WTC11 (cell line): ENCODE data around the gene WSCD2. TPM values are rescaled to one million over a fixed set of nuclear protein-coding genes. Genes with fewer than 3 reads are reported as not detected.

Source experiments
- ATAC-seq: fragments of 200-7000 bp; cut with Tn5 transposase; 2 replicates; pipeline ENCODE4 v1.10.0; 2021; ENCODE audit warnings: mild to moderate bottlenecking, moderate library complexity
- CTCF ChIA-PET: fragments of 300-600 bp; sonication (Branson Sonifier 250); formaldehyde crosslinking; loops from one replicate; lab custom pipeline; 2021; ENCODE audit warnings: antibody characterized with exemption; lab: Charles Lee
- POLR2A ChIA-PET: fragments of 350-600 bp; sonication (Branson Sonifier 250); formaldehyde crosslinking; loops from one replicate; lab custom pipeline; 2021; ENCODE audit warnings: antibody characterized with exemption; lab: Charles Lee
- DNase-seq: peaks from one replicate; pipeline ENCODE4 v3.0.0; 2021; ENCODE audit warnings: low spot score
- H3K27ac Mint-ChIP-seq: 2 replicates; pipeline ENCODE4 v1.8.0; 2021; ENCODE audit warnings: mixed read lengths
- H3K27me3 Mint-ChIP-seq: 2 replicates; pipeline ENCODE4 v1.8.0; 2021; ENCODE audit warnings: low read depth, mild to moderate bottlenecking, moderate library complexity, mixed read lengths
- H3K36me3 Mint-ChIP-seq: 2 replicates; pipeline ENCODE4 v1.8.0; 2021; ENCODE audit warnings: mixed read lengths
- H3K4me1 Mint-ChIP-seq: 2 replicates; pipeline ENCODE4 v1.8.0; 2022; ENCODE audit warnings: mixed read lengths
- H3K4me3 Mint-ChIP-seq: 2 replicates; pipeline ENCODE4 v1.8.0; 2021; ENCODE audit warnings: mild to moderate bottlenecking, moderate library complexity, mixed read lengths
- H3K9me3 Mint-ChIP-seq: 2 replicates; pipeline ENCODE4 v1.8.0; 2021; ENCODE audit warnings: mixed read lengths
- GRHL2 ChIP-seq: fragments of 250-450 bp; sonication (Bioruptor Pico); IDR thresholded peaks from 2 replicates; pipeline ENCODE4 v1.8.0; 2022; ENCODE audit warnings: mild to moderate bottlenecking, moderate library complexity; ENCODE audit not compliant: insufficient replicate concordance, severe bottlenecking
- JUN ChIP-seq: sonication (generic); formaldehyde crosslinking; IDR thresholded peaks from 2 replicates; pipeline ENCODE4 v1.8.0; 2023; ENCODE audit warnings: mild to moderate bottlenecking, missing genetic modification reagents
- NFATC4 ChIP-seq: fragments of 250-450 bp; sonication (Bioruptor Pico); IDR thresholded peaks from 2 replicates; pipeline ENCODE4 v1.9.0; 2021; ENCODE audit warnings: mild to moderate bottlenecking
- RORB ChIP-seq: fragments of 250-450 bp; sonication (Bioruptor Pico); IDR thresholded peaks from 2 replicates; pipeline ENCODE4 v1.9.0; 2021; ENCODE audit warnings: mild to moderate bottlenecking
- total RNA-seq: library from RNA; stranded (reverse); gene quantifications from 3 replicates; pipeline ENCODE4 v1.2.3, GENCODE V29; 2021
- TF ChIP-seq, protein P1 (sequence below): sonication (generic); formaldehyde crosslinking; IDR thresholded peaks from 2 replicates; pipeline ENCODE4 v1.8.1; 2022; ENCODE audit warnings: low read depth, missing genetic modification reagents, borderline replicate concordance
- TF ChIP-seq, protein P2 (sequence below): sonication (generic); formaldehyde crosslinking; IDR thresholded peaks from 2 replicates; pipeline ENCODE4 v1.8.0; 2023; ENCODE audit warnings: missing genetic modification reagents
- TF ChIP-seq, protein P3 (sequence below): sonication (generic); formaldehyde crosslinking; IDR thresholded peaks from 2 replicates; pipeline ENCODE4 v1.8.1; 2022; ENCODE audit warnings: low read depth, mild to moderate bottlenecking, moderate library complexity, missing genetic modification reagents, borderline replicate concordance
- TF ChIP-seq, protein P4 (sequence below): sonication (generic); formaldehyde crosslinking; IDR thresholded peaks from 2 replicates; pipeline ENCODE4 v1.8.1; 2023; ENCODE audit warnings: mild to moderate bottlenecking, missing genetic modification reagents
- TF ChIP-seq, protein P5 (sequence below): fragments of 250-450 bp; sonication (Bioruptor Pico); IDR thresholded peaks from 2 replicates; pipeline ENCODE4 v1.9.0; 2021; ENCODE audit warnings: mild to moderate bottlenecking
- TF ChIP-seq, protein P6 (sequence below): sonication (generic); formaldehyde crosslinking; IDR thresholded peaks from 2 replicates; pipeline ENCODE4 v1.8.1; 2023; ENCODE audit warnings: mild to moderate bottlenecking, moderate library complexity, missing genetic modification reagents
- TF ChIP-seq, protein P7 (sequence below): sonication (generic); formaldehyde crosslinking; IDR thresholded peaks from 2 replicates; pipeline ENCODE4 v1.8.0; 2022; ENCODE audit warnings: mild to moderate bottlenecking, missing genetic modification reagents
- TF ChIP-seq, protein P8 (sequence below): fragments of 250-450 bp; sonication (Bioruptor Pico); IDR thresholded peaks from 2 replicates; pipeline ENCODE4 v1.9.0; 2021; ENCODE audit warnings: mild to moderate bottlenecking

The WSCD2 gene
- total RNA-seq, 1 experiment from 2014 or later: 1.1 TPM

DNA sequence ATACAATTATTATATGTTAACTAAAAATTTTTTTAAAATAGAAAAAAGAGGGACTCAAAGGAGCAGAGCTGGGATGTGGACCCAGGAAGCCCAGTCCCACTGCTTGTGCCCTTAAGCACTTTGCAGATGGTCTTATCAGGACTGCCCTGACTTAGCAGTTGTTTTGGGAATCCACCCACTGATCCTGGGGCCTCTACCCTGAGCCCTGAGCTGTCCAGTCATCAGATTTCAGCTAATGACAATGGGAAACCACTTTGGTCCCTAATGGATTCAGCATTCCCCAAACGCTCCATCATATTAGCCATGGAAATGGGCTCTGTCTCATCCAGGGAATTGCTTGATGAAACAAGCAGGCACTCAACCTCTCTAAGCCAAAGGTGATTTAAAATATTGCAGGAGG lies 22.5 kb upstream of the WSCD2 start:
- no peaks in the 10 kb centered on the region for H3K27me3 Mint-ChIP-seq
- TF ChIP-seq, protein P1, sequence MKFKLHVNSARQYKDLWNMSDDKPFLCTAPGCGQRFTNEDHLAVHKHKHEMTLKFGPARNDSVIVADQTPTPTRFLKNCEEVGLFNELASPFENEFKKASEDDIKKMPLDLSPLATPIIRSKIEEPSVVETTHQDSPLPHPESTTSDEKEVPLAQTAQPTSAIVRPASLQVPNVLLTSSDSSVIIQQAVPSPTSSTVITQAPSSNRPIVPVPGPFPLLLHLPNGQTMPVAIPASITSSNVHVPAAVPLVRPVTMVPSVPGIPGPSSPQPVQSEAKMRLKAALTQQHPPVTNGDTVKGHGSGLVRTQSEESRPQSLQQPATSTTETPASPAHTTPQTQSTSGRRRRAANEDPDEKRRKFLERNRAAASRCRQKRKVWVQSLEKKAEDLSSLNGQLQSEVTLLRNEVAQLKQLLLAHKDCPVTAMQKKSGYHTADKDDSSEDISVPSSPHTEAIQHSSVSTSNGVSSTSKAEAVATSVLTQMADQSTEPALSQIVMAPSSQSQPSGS (CRISPR knock-in tag): no peak
- TF ChIP-seq GRHL2 (CRISPR knock-in tag) (no peak), NFATC4 (CRISPR knock-in tag) (no peak), RORB (CRISPR knock-in tag) (no peak), JUN (CRISPR knock-in tag) (no peak)
- TF ChIP-seq, protein P2, sequence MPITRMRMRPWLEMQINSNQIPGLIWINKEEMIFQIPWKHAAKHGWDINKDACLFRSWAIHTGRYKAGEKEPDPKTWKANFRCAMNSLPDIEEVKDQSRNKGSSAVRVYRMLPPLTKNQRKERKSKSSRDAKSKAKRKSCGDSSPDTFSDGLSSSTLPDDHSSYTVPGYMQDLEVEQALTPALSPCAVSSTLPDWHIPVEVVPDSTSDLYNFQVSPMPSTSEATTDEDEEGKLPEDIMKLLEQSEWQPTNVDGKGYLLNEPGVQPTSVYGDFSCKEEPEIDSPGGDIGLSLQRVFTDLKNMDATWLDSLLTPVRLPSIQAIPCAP (CRISPR knock-in tag): no peak
- TF ChIP-seq, protein P3, sequence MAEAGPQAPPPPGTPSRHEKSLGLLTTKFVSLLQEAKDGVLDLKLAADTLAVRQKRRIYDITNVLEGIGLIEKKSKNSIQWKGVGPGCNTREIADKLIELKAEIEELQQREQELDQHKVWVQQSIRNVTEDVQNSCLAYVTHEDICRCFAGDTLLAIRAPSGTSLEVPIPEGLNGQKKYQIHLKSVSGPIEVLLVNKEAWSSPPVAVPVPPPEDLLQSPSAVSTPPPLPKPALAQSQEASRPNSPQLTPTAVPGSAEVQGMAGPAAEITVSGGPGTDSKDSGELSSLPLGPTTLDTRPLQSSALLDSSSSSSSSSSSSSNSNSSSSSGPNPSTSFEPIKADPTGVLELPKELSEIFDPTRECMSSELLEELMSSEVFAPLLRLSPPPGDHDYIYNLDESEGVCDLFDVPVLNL (CRISPR knock-in tag): no peak
- TF ChIP-seq, protein P4, sequence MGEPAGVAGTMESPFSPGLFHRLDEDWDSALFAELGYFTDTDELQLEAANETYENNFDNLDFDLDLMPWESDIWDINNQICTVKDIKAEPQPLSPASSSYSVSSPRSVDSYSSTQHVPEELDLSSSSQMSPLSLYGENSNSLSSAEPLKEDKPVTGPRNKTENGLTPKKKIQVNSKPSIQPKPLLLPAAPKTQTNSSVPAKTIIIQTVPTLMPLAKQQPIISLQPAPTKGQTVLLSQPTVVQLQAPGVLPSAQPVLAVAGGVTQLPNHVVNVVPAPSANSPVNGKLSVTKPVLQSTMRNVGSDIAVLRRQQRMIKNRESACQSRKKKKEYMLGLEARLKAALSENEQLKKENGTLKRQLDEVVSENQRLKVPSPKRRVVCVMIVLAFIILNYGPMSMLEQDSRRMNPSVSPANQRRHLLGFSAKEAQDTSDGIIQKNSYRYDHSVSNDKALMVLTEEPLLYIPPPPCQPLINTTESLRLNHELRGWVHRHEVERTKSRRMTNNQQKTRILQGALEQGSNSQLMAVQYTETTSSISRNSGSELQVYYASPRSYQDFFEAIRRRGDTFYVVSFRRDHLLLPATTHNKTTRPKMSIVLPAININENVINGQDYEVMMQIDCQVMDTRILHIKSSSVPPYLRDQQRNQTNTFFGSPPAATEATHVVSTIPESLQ (CRISPR knock-in tag): no peak
- TF ChIP-seq, protein P5, sequence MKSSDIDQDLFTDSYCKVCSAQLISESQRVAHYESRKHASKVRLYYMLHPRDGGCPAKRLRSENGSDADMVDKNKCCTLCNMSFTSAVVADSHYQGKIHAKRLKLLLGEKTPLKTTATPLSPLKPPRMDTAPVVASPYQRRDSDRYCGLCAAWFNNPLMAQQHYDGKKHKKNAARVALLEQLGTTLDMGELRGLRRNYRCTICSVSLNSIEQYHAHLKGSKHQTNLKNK (CRISPR knock-in tag): no peak
- TF ChIP-seq, protein P6, sequence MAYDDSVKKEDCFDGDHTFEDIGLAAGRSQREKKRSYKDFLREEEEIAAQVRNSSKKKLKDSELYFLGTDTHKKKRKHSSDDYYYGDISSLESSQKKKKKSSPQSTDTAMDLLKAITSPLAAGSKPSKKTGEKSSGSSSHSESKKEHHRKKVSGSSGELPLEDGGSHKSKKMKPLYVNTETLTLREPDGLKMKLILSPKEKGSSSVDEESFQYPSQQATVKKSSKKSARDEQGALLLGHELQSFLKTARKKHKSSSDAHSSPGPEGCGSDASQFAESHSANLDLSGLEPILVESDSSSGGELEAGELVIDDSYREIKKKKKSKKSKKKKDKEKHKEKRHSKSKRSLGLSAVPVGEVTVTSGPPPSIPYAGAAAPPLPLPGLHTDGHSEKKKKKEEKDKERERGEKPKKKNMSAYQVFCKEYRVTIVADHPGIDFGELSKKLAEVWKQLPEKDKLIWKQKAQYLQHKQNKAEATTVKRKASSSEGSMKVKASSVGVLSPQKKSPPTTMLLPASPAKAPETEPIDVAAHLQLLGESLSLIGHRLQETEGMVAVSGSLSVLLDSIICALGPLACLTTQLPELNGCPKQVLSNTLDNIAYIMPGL: no peak
- TF ChIP-seq, protein P7, sequence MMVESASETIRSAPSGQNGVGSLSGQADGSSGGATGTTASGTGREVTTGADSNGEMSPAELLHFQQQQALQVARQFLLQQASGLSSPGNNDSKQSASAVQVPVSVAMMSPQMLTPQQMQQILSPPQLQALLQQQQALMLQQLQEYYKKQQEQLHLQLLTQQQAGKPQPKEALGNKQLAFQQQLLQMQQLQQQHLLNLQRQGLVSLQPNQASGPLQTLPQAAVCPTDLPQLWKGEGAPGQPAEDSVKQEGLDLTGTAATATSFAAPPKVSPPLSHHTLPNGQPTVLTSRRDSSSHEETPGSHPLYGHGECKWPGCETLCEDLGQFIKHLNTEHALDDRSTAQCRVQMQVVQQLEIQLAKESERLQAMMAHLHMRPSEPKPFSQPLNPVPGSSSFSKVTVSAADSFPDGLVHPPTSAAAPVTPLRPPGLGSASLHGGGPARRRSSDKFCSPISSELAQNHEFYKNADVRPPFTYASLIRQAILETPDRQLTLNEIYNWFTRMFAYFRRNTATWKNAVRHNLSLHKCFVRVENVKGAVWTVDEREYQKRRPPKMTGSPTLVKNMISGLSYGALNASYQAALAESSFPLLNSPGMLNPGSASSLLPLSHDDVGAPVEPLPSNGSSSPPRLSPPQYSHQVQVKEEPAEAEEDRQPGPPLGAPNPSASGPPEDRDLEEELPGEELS: no peak
- H3K27ac Mint-ChIP-seq: no peak overlapping the region
- DNase-seq: no peak
- no peak for ATAC-seq
- H3K4me1 Mint-ChIP-seq: peaks cover 8% of the 10 kb centered on the region
- no peaks in the 10 kb centered on the region for H3K36me3 Mint-ChIP-seq
- ChIA-PET POLR2A (no interaction called here), CTCF (no interaction called here)
- H3K4me3 Mint-ChIP-seq: no peak overlapping the region
- H3K9me3 Mint-ChIP-seq: no peaks in the 10 kb centered on the region

DNA sequence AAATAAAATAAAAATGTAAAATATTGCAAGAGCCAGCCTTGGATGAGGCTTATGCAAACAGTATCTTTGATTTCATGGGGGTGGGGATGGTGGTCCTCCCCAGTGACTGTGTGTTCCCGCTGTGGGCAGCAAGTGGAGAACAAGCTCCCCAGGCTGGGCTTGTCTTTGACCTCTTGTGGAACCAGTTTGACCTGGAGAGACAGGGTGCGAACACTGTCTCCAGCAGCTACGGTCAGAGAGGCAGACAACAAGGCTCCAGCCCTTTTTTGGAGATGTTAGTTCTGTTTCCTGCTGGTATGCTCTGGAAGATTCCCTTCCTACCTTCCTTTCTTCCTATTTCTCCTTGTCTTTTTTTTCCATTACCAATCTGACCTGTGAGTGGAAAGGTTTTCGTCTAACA lies 21.8 kb upstream of the WSCD2 start:
- Mint-ChIP-seq H3K4me1 (peaks cover 9% of the 10 kb centered on the region), H3K4me3 (no peak overlapping the region), H3K36me3 (no peaks in the 10 kb centered on the region), H3K27me3 (no peaks in the 10 kb centered on the region), H3K9me3 (no peaks in the 10 kb centered on the region), H3K27ac (no peak overlapping the region)
- CTCF ChIA-PET: interaction anchor here (0.7 kb wide), 1 partner anchor 44 kb away, joined by 4 read pairs; no protein-coding TSS in a partner anchor
- POLR2A ChIA-PET: no interaction called here
- DNase-seq (no peak), ATAC-seq (no peak)
- TF ChIP-seq, protein P8, sequence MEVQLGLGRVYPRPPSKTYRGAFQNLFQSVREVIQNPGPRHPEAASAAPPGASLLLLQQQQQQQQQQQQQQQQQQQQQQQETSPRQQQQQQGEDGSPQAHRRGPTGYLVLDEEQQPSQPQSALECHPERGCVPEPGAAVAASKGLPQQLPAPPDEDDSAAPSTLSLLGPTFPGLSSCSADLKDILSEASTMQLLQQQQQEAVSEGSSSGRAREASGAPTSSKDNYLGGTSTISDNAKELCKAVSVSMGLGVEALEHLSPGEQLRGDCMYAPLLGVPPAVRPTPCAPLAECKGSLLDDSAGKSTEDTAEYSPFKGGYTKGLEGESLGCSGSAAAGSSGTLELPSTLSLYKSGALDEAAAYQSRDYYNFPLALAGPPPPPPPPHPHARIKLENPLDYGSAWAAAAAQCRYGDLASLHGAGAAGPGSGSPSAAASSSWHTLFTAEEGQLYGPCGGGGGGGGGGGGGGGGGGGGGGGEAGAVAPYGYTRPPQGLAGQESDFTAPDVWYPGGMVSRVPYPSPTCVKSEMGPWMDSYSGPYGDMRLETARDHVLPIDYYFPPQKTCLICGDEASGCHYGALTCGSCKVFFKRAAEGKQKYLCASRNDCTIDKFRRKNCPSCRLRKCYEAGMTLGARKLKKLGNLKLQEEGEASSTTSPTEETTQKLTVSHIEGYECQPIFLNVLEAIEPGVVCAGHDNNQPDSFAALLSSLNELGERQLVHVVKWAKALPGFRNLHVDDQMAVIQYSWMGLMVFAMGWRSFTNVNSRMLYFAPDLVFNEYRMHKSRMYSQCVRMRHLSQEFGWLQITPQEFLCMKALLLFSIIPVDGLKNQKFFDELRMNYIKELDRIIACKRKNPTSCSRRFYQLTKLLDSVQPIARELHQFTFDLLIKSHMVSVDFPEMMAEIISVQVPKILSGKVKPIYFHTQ (CRISPR knock-in tag): no peak
